GM19043 (cell line): Measurements from ENCODE around the gene SCN7A.
"Not testable (repeated sequence)": the region's sequence is repeated elsewhere in the genome, so short reads cannot be mapped to it uniquely, and the experiment has no call there.

ENCODE experiments used
- ATAC-seq: cut with Tn5 transposase; IDR thresholded peaks from one replicate; pipeline ENCODE4 v1.9.1; 2021; ENCODE audit warnings: low read depth; ENCODE audit not compliant: unreplicated experiment

SCN7A gene

GRCh38 chr2:166361351-166362153, 132.5 kb downstream of the SCN7A start:
- no peak for ATAC-seq

- ATAC-seq: no peak
Observed at GRCh38 chr2:166360906-166361305, 133.1 kb downstream of the SCN7A start.

DNA sequence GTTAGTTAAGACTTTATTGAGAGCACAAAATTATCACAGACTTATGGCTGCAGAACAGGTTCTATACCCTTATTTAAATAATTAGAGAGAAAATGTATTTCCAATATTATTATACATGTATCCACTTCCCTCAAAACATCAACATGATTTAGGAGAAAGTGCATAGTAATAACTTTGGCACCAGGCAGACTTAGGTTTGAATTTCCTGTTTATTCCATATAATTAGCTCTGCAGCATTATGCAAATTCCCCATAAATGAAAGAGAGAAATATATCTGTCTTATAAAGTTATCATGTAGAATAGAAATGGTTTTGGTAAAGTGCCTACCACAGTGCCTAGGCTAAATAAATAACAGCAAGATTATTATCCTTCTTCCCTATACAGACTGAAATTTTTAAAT, 133.6 kb downstream of the SCN7A start:
- ATAC-seq: no peak

GRCh38 chr2:166357950-166358321, 136.1 kb downstream of the SCN7A start:
- not testable (repeated sequence) for ATAC-seq

DNA sequence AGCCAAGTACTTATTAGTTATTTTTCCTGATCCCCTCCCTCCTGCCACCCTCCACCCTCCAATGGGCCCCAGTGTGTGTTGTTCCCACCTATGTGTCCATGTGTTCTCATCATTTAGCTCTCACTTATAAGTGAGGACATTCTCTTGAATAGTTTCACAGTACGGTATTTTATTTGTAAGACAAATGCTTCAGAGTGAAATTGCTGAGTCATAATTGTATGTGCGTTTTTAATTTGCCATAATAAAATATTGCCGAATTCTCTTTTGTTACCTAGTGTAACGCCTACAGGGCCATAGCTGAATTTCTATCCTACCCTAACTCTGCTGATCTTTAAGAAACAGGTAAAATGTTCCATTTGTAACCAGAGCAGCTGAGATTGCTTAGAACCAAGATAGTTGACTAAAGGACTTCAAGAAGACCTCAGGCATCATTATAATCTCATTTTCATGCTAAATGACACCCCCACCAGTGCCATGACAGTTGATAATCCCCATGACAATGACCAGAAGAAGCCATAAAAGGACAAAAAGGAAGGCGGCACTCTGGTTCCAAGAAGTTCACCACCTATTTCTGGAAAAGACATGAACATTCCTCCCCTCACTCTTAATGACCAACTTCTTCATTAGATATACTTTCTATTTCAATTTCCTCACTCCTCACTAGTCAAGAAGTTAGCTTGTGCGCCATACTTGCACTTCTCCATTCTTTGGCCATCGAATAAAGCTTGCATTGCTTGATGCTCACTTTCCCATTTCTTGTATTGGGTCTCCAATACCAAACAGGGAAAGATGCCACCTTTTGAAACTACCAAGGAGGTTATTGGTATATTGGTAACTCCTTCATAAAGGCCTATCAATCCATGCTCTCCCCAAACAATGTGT, 136.7 kb downstream of the SCN7A start:
- ATAC-seq: no peak
